Neural progenitor cell (in vitro differentiated cells): ENCODE results near the gene ZNF324B. TPM values are rescaled to one million over a fixed set of nuclear protein-coding genes. Genes with fewer than 3 reads are reported as not detected.

Experiments
- DNase-seq: peaks from one replicate; pipeline ENCODE4 v3.0.0-alpha.2; 2016; ENCODE audit warnings: low spot score
- H2AFZ ChIP-seq: fragments of 200-600 bp; sonication (generic); replicated peaks from 2 replicates; pipeline ENCODE4 v1.6.1; 2016; ENCODE audit warnings: antibody characterized with exemption
- H3F3A ChIP-seq: fragments of 200-600 bp; sonication (generic); 2 replicates; pipeline ENCODE4 v1.6.1; 2016; ENCODE audit warnings: antibody characterized with exemption, low read depth
- H3K27ac ChIP-seq: fragments of 200-600 bp; sonication (generic); 2 replicates; pipeline ENCODE4 v1.5.1; 2016; ENCODE audit warnings: mild to moderate bottlenecking
- H3K27me3 ChIP-seq: fragments of 200-600 bp; sonication (generic); 2 replicates; pipeline ENCODE4 v1.6.1; 2016; ENCODE audit warnings: mild to moderate bottlenecking, moderate library complexity
- H3K36me3 ChIP-seq: fragments of 200-600 bp; sonication (generic); 2 replicates; pipeline ENCODE4 v1.5.1; 2016
- H3K4me1 ChIP-seq: fragments of 200-600 bp; sonication (generic); 2 replicates; pipeline ENCODE4 v1.6.1; 2016; ENCODE audit warnings: mixed run types
- H3K4me2 ChIP-seq: fragments of 200-600 bp; sonication (generic); 2 replicates; pipeline ENCODE4 v1.6.1; 2016
- H3K4me3 ChIP-seq: fragments of 200-600 bp; sonication (generic); 2 replicates; pipeline ENCODE4 v1.5.1; 2016
- H3K79me2 ChIP-seq: fragments of 200-600 bp; sonication (generic); 2 replicates; pipeline ENCODE4 v1.6.1; 2016; ENCODE audit warnings: low read depth
- H3K9ac ChIP-seq: fragments of 200-600 bp; sonication (generic); 2 replicates; pipeline ENCODE4 v1.6.1; 2016
- H3K9me3 ChIP-seq: fragments of 200-600 bp; sonication (generic); 2 replicates; pipeline ENCODE4 v1.5.1; 2016; ENCODE audit warnings: low read depth
- H4K20me1 ChIP-seq: fragments of 200-600 bp; sonication (generic); 2 replicates; pipeline ENCODE4 v1.6.1; 2016; ENCODE audit warnings: low read depth
- H3K27ac Mint-ChIP-seq: 3 replicates; pipeline ENCODE4 v1.8.0; 2021; ENCODE audit warnings: mixed read lengths
- H3K27me3 Mint-ChIP-seq: 2 replicates; pipeline ENCODE4 v1.8.0; 2022; ENCODE audit warnings: low read depth, mild to moderate bottlenecking, inconsistent platforms, moderate library complexity, mixed read lengths; ENCODE audit not compliant: insufficient read depth
- H3K36me3 Mint-ChIP-seq: 3 replicates; pipeline ENCODE4 v1.8.0; 2021; ENCODE audit warnings: mixed read lengths
- H3K4me1 Mint-ChIP-seq: 3 replicates; pipeline ENCODE4 v1.8.0; 2021; ENCODE audit warnings: mixed read lengths
- H3K4me3 Mint-ChIP-seq: 3 replicates; pipeline ENCODE4 v1.8.0; 2021; ENCODE audit warnings: mild to moderate bottlenecking, moderate library complexity, mixed read lengths
- H3K9me3 Mint-ChIP-seq: 3 replicates; pipeline ENCODE4 v1.8.0; 2020; ENCODE audit warnings: mixed read lengths
- CTCF ChIP-seq: fragments of 200-600 bp; sonication (generic); IDR thresholded peaks from 2 replicates; pipeline ENCODE4 v1.5.1; 2017; ENCODE audit warnings: antibody characterized with exemption, mild to moderate bottlenecking
- EZH2 ChIP-seq: fragments of 200-600 bp; sonication (generic); IDR thresholded peaks from 2 replicates; pipeline ENCODE4 v1.6.1; 2017; ENCODE audit warnings: antibody characterized with exemption, mild to moderate bottlenecking, moderate library complexity
- EZH2phosphoT487 ChIP-seq: fragments of 200-600 bp; sonication (generic); IDR thresholded peaks from 2 replicates; pipeline ENCODE4 v1.6.1; 2017; ENCODE audit warnings: antibody characterized with exemption
- total RNA-seq: library from RNA; depleted of rRNA; stranded (reverse); fragments of >200 nt; gene quantifications from 2 replicates; pipeline ENCODE4 v1.2.3, GENCODE V29; 2015; ENCODE audit warnings: low replicate concordance

Gene ZNF324B
- total RNA-seq, 1 donor from 2014 or later, result 3.2 TPM

- H3K4me3 ChIP-seq, result peak overlapping the region; percentile 80
- H3K36me3 ChIP-seq, result no peaks in the 10 kb centered on the region
- H3F3A ChIP-seq, result peaks cover 5% of the 10 kb centered on the region
- peaks cover 12% of the 10 kb centered on the region for H3K27me3 ChIP-seq
- Mint-ChIP-seq H3K4me3 (peak overlapping the region; percentile 85), H3K36me3 (no peaks in the 10 kb centered on the region), H3K27me3 (peaks cover 2% of the 10 kb centered on the region), H3K27ac (peak overlapping the region; percentile 53), H3K9me3 (no peaks in the 10 kb centered on the region), H3K4me1 (peaks cover 19% of the 10 kb centered on the region)
- H2AFZ ChIP-seq, result peak overlapping the region; percentile 75
- no peak overlapping the region for H3K27ac ChIP-seq
- H3K9ac ChIP-seq, result no peak overlapping the region
- no peak for TF ChIP-seq EZH2phosphoT487
- no peak for TF ChIP-seq CTCF
- TF ChIP-seq EZH2, result no peak
- H3K79me2 ChIP-seq, result peaks cover 9% of the 10 kb centered on the region
- H3K4me1 ChIP-seq, result no peaks in the 10 kb centered on the region
- peaks cover 9% of the 10 kb centered on the region for H4K20me1 ChIP-seq
- H3K9me3 ChIP-seq, result no peaks in the 10 kb centered on the region
- DNase-seq, result no peak
- H3K4me2 ChIP-seq, result peak overlapping the region; percentile 79
These were observed 14.8 kb downstream of the ZNF324B start for GRCh38 chr19:58466089-58466759.

GRCh38 chr19:58466760-58467589 is 15.6 kb downstream of the ZNF324B start, which contains the start of gene ZNF324:
Gene ZNF324 (plus strand): TSS chr19:58467080. CDS start chr19:58469186, 2,106 bp downstream.
- peak within 1 kb of the TSS; percentile 62 for H3K9ac ChIP-seq
- H3K27ac ChIP-seq, result peak within 1 kb of the TSS; percentile 76
- no peaks in the 10 kb centered on the region for H3K9me3 ChIP-seq

GRCh38 chr19:58468216-58468839 is 16.9 kb downstream of the ZNF324B start:
- Histone ChIP-seq H3K4me1 (no peaks in the 10 kb centered on the region), H3K4me2 (peak overlapping the region; percentile 79), H4K20me1 (peaks cover 9% of the 10 kb centered on the region), H3K9me3 (no peaks in the 10 kb centered on the region), H3K9ac (no peak overlapping the region), H3K4me3 (peak overlapping the region; percentile 15), H3F3A (peaks cover 5% of the 10 kb centered on the region), H3K27me3 (peaks cover 12% of the 10 kb centered on the region), H3K79me2 (peaks cover 9% of the 10 kb centered on the region), H3K36me3 (no peaks in the 10 kb centered on the region), H2AFZ (no peak overlapping the region), H3K27ac (no peak overlapping the region)
- peaks cover 2% of the 10 kb centered on the region for H3K27me3 Mint-ChIP-seq
- H3K27ac Mint-ChIP-seq, result no peak overlapping the region
- DNase-seq, result no peak
- H3K36me3 Mint-ChIP-seq, result peaks cover 2% of the 10 kb centered on the region
- H3K4me3 Mint-ChIP-seq, result peak overlapping the region; percentile 85
- H3K9me3 Mint-ChIP-seq, result no peaks in the 10 kb centered on the region
- no peak for TF ChIP-seq EZH2
- TF ChIP-seq EZH2phosphoT487, result no peak
- no peak for TF ChIP-seq CTCF
- peaks cover 19% of the 10 kb centered on the region for H3K4me1 Mint-ChIP-seq

More at GRCh38 chr19:58466760-58467589, 15.6 kb downstream of the ZNF324B start, which contains the start of gene ZNF324:
- H3K36me3 ChIP-seq, result no peaks in the 10 kb centered on the region
- H3K79me2 ChIP-seq, result peaks cover 9% of the 10 kb centered on the region
- H4K20me1 ChIP-seq, result peaks cover 9% of the 10 kb centered on the region
- peak within 1 kb of the TSS; percentile 79 for H3K4me2 ChIP-seq
- H3K4me3 ChIP-seq, result peak within 1 kb of the TSS; percentile 80
- no peaks in the 10 kb centered on the region for H3K9me3 Mint-ChIP-seq
- H3K4me3 Mint-ChIP-seq, result peak within 1 kb of the TSS; percentile 85
- H3K4me1 ChIP-seq, result no peaks in the 10 kb centered on the region
- peaks cover 2% of the 10 kb centered on the region for H3K27me3 Mint-ChIP-seq
- no peak for TF ChIP-seq EZH2
- TF ChIP-seq CTCF, result no peak
- peaks cover 19% of the 10 kb centered on the region for H3K4me1 Mint-ChIP-seq
- H3K27me3 ChIP-seq, result peaks cover 12% of the 10 kb centered on the region
- H2AFZ ChIP-seq, result peak within 1 kb of the TSS; percentile 75
- no peaks in the 10 kb centered on the region for H3K36me3 Mint-ChIP-seq
- H3F3A ChIP-seq, result peaks cover 5% of the 10 kb centered on the region
- H3K27ac Mint-ChIP-seq, result peak within 1 kb of the TSS; percentile 53
- peak; percentile 100 for DNase-seq
